Stimulated activated CD8-positive, alpha-beta memory T cell treated with anti-CD3 and anti-CD28 coated beads, Interleukin-7, amount 100 ng/mL, for 24 hours (primary cell): Measurements from ENCODE around the gene CERS1.

Experiments used
- DNase-seq: peaks from one replicate; pipeline ENCODE4 v3.0.0-alpha.2; 2020; ENCODE audit warnings: low read depth

CERS1 gene

GRCh38 chr19:18870531-18871172, 25.3 kb downstream of the CERS1 start:
- DNase-seq = no peak

GRCh38 chr19:18869781-18870530, 26.0 kb downstream of the CERS1 start:
- DNase-seq = no peak

DNA sequence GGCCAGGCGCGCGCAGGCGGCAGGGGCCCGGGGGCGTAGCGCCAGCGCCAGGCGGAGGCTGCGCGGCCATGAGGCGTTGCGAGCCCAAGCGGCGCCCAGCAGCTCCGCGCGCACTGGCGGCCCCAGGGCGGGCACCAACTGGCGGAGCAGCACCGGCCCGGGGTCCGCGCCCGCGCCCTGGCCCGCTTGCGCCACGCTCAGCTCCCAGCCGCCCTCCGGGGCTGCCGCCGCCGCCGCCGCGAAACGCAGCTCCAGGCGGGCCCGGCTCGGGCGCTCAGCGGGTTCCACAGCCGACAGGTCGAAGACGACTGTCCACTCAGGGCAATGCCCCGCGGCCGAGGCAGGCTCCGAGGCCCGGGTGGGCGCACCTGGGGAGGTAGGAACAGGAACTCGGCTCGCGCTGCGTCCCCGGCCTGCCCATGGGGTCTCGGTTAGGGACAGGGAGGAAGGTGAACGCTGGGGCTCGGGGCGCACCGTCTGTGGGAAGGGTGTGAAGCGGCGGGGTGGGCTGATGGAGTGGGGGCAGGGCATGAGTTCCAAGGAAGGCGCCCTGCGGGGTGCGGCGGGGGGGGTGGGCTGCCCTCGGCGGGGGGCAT, 26.8 kb downstream of the CERS1 start:
- no peak for DNase-seq

DNA sequence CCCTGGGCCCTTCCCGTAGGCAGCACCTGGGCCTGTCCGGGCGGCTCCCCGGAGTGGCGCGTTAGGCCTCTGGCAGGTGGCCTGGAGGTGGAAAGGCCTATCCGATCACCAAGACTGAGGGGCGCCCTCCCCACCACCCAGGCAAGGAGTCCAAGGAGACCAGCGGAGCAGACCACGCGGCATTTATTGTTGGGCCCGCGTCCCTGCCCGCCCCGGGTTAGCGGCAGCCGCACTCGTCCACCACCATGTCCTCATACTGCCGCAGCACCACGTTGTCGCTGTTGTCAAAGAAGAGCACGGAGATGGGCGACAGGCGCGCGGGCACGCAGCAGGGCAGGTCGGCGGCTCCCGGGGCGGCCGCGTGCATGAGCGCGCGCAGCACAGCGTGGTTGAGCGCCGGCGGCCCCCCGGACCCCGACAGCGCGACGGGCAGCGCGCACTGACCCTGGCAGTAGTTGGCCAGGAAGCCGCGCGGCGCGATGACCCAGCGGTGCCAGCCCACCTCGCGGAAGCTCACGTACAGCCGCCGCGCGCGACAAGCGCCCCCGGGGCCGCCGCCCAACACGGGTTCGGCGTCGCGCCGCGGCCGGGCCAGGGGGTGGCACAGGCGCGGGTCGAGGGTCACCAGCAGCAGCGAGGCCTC, 27.5 kb downstream of the CERS1 start:
- DNase-seq = no peak

- no peak for DNase-seq
Measured at GRCh38 chr19:18867751-18868150, 28.2 kb downstream of the CERS1 start.

- DNase-seq = no peak
Measured at GRCh38 chr19:18867199-18867598, 28.8 kb downstream of the CERS1 start.

DNA sequence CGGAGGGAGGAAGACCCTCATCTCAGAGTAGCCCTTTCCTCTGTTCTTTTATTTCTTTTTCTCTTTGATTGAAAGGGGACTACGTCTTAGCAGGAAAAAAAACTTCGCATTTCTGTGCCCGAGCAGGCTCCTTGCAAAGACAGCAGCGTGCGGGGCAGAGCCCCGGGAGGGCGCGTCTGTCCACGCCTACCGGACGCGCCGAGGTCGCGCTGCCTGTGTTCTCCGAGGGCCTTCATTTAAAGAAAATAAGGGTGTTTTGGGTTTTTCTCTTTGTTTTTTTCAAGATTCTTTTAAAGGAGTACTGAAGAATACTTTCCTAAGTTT, 29.2 kb downstream of the CERS1 start:
- no peak for DNase-seq

DNA sequence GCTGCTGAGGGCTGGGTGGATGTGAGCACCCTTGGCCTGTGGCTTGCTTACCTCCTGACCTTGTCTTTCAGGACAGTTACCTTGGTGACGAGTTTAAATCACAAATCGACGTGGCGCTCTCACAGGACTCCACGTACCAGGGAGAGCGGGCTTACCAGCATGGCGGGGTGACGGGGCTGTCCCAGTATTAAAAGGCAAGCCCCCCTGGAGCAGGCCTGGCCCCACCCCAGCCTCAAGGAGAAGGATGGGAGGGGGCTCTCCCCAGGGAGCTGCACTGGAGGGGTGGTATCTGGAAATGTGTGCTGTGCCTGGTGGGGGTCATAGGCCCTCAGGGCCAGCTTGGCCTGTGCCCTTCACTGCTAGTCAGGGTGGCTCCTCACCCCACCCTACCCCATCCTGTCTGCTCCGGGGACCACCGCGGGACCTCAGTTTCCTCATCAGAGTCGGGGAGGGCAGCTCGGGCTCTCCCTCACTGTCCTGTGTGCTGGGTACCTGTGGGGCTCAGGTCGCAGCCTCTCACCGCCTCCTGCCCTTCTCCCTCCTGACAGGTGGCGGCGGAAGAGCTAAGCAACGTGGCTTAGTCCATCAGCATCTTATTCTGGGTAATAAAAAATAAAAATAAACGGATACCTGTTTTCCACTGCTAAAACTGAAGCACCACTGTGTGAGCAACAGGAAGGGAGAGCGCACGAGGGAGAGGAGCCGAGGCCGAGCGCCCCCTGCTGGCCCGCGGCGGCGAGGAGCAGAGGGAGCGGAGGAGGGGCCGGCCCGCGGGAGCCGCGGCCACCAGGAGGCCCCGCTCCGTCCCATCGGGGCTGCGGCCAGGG, 29.8 kb downstream of the CERS1 start:
- DNase-seq = peak; percentile 33

- no peak for DNase-seq
Measured at GRCh38 chr19:18865106-18865972, 30.6 kb downstream of the CERS1 start.

DNA sequence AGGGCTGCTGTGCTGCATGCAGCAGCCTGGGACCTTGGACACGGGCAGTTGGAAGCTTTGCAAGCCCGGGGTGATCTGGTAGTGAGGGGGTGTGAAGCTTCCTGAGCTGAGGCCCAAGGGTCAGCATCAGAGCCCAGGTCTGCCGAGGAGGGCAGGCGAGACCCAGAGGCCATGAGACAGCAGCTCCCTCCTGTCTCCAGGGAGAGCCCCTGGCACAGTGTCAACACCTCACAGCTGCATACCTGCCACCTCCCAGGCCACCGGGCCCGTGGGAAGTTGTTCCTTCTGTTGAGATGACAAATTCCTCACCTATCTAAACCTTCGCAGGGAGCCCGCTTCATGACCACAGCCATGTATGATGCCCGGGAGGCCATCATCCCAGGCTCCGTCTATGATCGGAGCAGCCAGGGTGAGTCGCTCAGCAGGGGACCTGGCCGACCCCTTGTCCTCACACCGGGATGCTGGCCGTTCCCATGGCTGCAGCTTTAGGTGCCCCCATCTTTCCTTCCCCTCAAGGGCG, 32.1 kb downstream of the CERS1 start:
- DNase-seq = no peak

- DNase-seq = no peak
Measured at GRCh38 chr19:18862976-18863842, 32.7 kb downstream of the CERS1 start.

- DNase-seq = no peak
Measured at GRCh38 chr19:18861917-18862316, 34.0 kb downstream of the CERS1 start.

DNA sequence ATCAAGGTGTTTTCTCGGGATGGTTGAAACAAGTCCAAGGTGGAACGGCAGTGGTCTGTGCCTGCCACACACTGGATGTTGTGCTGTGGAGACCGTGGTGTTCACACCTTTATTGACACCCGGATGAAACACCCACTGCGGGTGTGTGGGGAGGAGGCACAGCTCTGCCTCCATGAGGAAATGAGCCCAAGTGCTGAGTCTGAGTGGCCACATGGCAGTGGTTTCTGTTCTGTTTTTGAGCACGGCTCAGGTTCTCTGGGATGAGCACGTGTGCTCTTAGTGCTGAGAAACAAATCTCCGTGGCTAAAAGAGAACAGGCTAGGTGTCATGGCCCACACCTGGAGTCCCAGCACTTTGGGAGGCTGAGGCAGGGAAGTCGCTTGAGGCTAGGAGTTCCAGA, 34.7 kb downstream of the CERS1 start:
- DNase-seq = no peak

DNA sequence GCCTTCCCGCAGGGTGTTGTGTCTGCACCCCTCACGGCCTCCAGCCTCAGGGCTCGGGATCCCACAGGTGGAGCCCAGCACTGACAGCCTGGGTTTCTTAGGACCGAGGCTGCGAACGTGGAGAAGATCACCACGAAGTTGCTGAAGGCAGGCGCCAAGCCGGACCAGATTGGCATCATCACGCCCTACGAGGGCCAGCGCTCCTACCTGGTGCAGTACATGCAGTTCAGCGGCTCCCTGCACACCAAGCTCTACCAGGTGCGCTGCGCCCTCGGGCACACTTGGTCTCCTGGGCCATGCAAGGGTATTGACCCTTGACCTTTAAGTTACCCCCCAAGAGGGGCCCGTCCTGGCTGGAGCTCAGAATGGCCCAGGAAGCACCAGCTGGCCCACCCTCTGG, 35.2 kb downstream of the CERS1 start:
- no peak for DNase-seq

DNA sequence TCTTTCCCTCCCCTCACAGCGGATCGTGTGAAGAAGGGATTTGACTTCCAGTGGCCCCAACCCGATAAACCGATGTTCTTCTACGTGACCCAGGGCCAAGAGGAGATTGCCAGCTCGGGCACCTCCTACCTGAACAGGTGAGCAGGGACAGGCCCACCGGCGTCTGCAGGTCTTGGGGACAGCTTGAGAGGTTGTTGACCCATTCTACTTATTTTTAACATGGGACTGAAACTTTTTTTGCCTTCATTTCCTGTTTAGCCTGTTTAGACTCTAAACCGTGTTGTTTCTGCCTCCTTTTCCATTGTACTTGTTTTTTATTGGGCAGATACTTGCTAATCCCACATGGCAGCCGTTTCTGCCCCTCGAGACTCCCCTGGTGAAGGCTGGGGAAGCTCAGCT, 35.7 kb downstream of the CERS1 start:
- DNase-seq = no peak

GRCh38 chr19:18859676-18860301, 36.2 kb downstream of the CERS1 start:
- no peak for DNase-seq

- no peak for DNase-seq
Measured at GRCh38 chr19:18858906-18859646, 36.9 kb downstream of the CERS1 start.

DNA sequence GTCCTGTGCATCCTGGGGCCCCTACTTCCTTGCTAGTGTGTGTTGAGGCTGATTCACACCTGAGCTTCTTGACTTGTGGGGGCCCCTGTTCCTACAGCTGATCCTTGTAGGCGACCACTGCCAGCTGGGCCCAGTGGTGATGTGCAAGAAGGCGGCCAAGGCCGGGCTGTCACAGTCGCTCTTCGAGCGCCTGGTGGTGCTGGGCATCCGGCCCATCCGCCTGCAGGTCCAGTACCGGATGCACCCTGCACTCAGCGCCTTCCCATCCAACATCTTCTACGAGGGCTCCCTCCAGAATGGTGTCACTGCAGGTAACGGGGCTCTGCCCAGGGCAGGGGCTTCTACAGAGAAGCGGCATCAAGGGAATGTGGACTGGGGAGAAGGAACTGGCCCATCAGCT, 38.7 kb downstream of the CERS1 start:
- DNase-seq = no peak
